Measurements from ENCODE around the gene FNDC10. TPM values are rescaled to one million over a fixed set of nuclear protein-coding genes. Genes with fewer than 3 reads are reported as not detected.

FNDC10 gene
- total RNA-seq, 4 donors from 2014 or later, result 10.5 to 18.9 (median 13.3) TPM

GRCh38 chr1:1554926-1555915 is 44.7 kb downstream of the FNDC10 start:
- DNase-seq (ENCODE audit: low spot score in 2 of 2), result no peak
- WGBS, 2 donors, result 65 to 69% methylated on average over 29 to 31 of the region's 31 CpGs
- intact Hi-C loops (cut with DNase I; ENCODE audit: low total_unique reads), result no loop called here

GRCh38 chr1:1554550-1554925 is 45.4 kb downstream of the FNDC10 start:
- H3K4me3 ChIP-seq (ENCODE audit: low read depth, poor library complexity, severe bottlenecking), result no peak overlapping the region
- TF ChIP-seq POLR2A (IDR thresholded peaks at IDR 0.05) (no peak), CTCF (IDR thresholded peaks at IDR 0.05) (no peak)
- intact Hi-C loops (cut with DNase I; ENCODE audit: low total_unique reads), result no loop called here
- 71 to 79% methylated on average over 12 to 13 of the region's 13 CpGs for WGBS, 2 donors
- DNase-seq (ENCODE audit: low spot score in 2 of 2), result no peak

More at GRCh38 chr1:1554926-1555915, 44.7 kb downstream of the FNDC10 start:
- TF ChIP-seq POLR2A (IDR thresholded peaks at IDR 0.05), result no peak
- H3K4me3 ChIP-seq (ENCODE audit: low read depth, poor library complexity, severe bottlenecking), result no peak overlapping the region

GRCh38 chr1:1553821-1554494 is 46.0 kb downstream of the FNDC10 start:
- 88 to 90% methylated on average over 35 of the region's 35 CpGs for WGBS, 2 donors
- no peak overlapping the region for H3K4me3 ChIP-seq (ENCODE audit: low read depth, poor library complexity, severe bottlenecking)
- no peak for TF ChIP-seq POLR2A (IDR thresholded peaks at IDR 0.05)
- TF ChIP-seq CTCF (IDR thresholded peaks at IDR 0.05), result no peak
- intact Hi-C loops (cut with DNase I; ENCODE audit: low total_unique reads), result no loop called here
- no peak for DNase-seq (ENCODE audit: low spot score in 2 of 2)

- no peak overlapping the region for H3K4me3 ChIP-seq (ENCODE audit: low read depth, poor library complexity, severe bottlenecking)
- intact Hi-C loops (cut with DNase I; ENCODE audit: low total_unique reads), result no loop called here
- DNase-seq (ENCODE audit: low spot score in 2 of 2), result no peak
- TF ChIP-seq POLR2A (IDR thresholded peaks at IDR 0.05) (no peak), CTCF (IDR thresholded peaks at IDR 0.05) (no peak)
- WGBS, 2 donors, result 85 to 88% methylated on average over 10 of the region's 10 CpGs
Observed at GRCh38 chr1:1552263-1552639, 47.7 kb downstream of the FNDC10 start.

- intact Hi-C loops (cut with DNase I; ENCODE audit: low total_unique reads), result no loop called here
- no peak for DNase-seq (ENCODE audit: low spot score in 2 of 2)
- WGBS, 2 donors, result 85 to 87% methylated on average over 33 of the region's 33 CpGs
- no peak for TF ChIP-seq CTCF (IDR thresholded peaks at IDR 0.05)
- no peak for TF ChIP-seq POLR2A (IDR thresholded peaks at IDR 0.05)
- no peak overlapping the region for H3K4me3 ChIP-seq (ENCODE audit: low read depth, poor library complexity, severe bottlenecking)
Observed at GRCh38 chr1:1551524-1552262, 48.2 kb downstream of the FNDC10 start.
